HepG2 (cell line): ENCODE data around the gene SNPH. TPM values are rescaled to one million over a fixed set of nuclear protein-coding genes. Genes with fewer than 3 reads are reported as not detected.

Experiments
- SETDB1 ChIP-seq: sonication (generic); formaldehyde crosslinking; IDR thresholded peaks from 2 replicates; pipeline ENCODE4 v1.5.1; 2020; ENCODE audit warnings: missing genetic modification reagents, mild to moderate bottlenecking, borderline replicate concordance
- SMC3 ChIP-seq: IDR thresholded peaks from 2 replicates; pipeline ENCODE4 v1.6.1; 2011; ENCODE audit warnings: low read length, improper control_type of control experiment
- SRSF4 ChIP-seq: fragments of 200-400 bp; formaldehyde crosslinking; IDR thresholded peaks from one replicate; pipeline ENCODE4 v1.6.1; 2018; ENCODE audit warnings: mild to moderate bottlenecking, low read depth, low read length, moderate library complexity; ENCODE audit not compliant: poor library complexity, severe bottlenecking
- STAT5B ChIP-seq: sonication (generic); formaldehyde crosslinking; IDR thresholded peaks from 2 replicates; pipeline ENCODE4 v1.4.0; 2020; ENCODE audit warnings: missing genetic modification reagents
- ZFP1 ChIP-seq: IDR thresholded peaks from 2 replicates; pipeline ENCODE4 v1.6.1; 2016
- ZFP36L2 ChIP-seq: sonication (generic); formaldehyde crosslinking; IDR thresholded peaks from 2 replicates; pipeline ENCODE4 v1.4.0; 2020; ENCODE audit warnings: missing genetic modification reagents
- polyA plus RNA-seq, 8 experiments: library from polyadenylated mRNA; depleted of rRNA in 3 of 8; stranded (reverse) in 7 of 8; unstranded in 1 of 8; fragments of >200 nt; fragmentation: Illumina TruSeq in 4 of 8; extraction: Trizol in 4 of 8; gene quantifications; 2 replicates each; pipeline versions ENCODE4 v1.2.1 to v1.2.3, GENCODE V29; 2011 to 2016; ENCODE audit warnings: low read depth in 4 of 8, missing spikeins in 1 of 8, mixed read lengths in 1 of 8; ENCODE audit not compliant: insufficient read depth in 1 of 8
- total RNA-seq, 5 experiments: library from RNA; depleted of rRNA; stranded (reverse); fragments of >200 nt; fragmentation: Illumina TruSeq; extraction: Trizol; gene quantifications; 2 replicates each; pipeline ENCODE4 v1.2.3, GENCODE V29; 2016; ENCODE audit warnings: low read depth in 1 of 5
- TF ChIP-seq, protein P1 (sequence below): sonication (generic); formaldehyde crosslinking; IDR thresholded peaks from 2 replicates; pipeline ENCODE4 v1.5.0; 2020; ENCODE audit warnings: missing genetic modification reagents
- TF ChIP-seq, protein P2 (sequence below): sonication (generic); formaldehyde crosslinking; IDR thresholded peaks from 2 replicates; pipeline ENCODE4 v1.4.0; 2020; ENCODE audit warnings: missing genetic modification reagents
- TF ChIP-seq, protein P3 (sequence below), 2 experiments: sonication (generic) in 1 of 2; formaldehyde crosslinking in 1 of 2; IDR thresholded peaks; 2 replicates each; pipeline versions ENCODE4 v1.4.0 to v1.6.1; 2018 to 2020; ENCODE audit warnings: missing genetic modification reagents in 2 of 2, borderline replicate concordance in 1 of 2, low read depth in 1 of 2, mild to moderate bottlenecking in 1 of 2, missing biosample characterization in 1 of 2
- TF ChIP-seq, protein P4 (sequence below): sonication (generic); formaldehyde crosslinking; IDR thresholded peaks from 2 replicates; pipeline ENCODE4 v1.4.0; 2020; ENCODE audit warnings: missing genetic modification reagents, low read depth, mild to moderate bottlenecking, borderline replicate concordance

The SNPH gene
- total and polyA plus RNA-seq, 2 of the 13 experiments (the other 11 are each of a cell fraction or from before 2014, with no cell fraction given), result 0.09 TPM; not detected in 1

DNA sequence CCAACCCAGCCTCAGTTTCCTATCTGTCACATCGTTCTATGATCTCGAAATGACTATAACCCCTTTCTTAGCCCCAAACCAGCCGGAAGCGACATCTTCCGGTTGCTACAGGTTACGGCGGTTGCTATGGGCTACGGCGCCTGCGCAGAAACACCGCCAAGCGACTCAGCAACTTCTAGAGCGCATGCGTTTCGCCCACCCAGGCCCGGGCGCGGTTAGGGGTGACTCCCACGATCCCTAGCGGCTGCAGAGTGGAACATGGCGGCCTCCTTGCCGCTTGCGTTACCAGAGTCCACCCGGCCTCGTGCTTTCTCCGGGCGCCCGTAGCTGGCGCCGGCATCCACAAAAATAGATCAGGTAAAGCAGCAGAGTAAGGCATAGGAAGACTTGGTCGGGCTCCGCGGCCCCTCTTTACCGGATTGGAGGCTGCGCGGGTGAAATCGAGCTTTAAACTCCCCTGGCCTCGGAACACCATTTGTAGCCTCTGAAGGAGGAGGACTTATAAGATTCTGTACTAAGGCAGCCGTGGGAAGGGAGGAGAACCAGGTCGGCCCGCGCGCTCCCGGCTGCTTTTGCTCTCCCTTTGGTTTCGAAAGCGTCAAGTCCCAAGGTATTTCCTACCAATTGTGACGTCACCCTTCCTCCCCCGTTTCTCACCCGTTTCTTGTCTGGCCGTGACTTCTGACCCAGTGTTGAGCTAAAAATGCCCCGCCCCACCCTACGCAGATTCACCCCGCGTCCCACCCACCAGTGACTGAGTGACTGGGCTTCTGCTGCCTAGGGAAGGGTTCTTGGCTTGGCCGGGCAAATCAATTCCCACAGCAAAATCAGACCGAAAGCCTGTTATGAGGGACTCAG is 59.3 kb downstream of the SNPH start (continued):
- TF ChIP-seq, protein P1, sequence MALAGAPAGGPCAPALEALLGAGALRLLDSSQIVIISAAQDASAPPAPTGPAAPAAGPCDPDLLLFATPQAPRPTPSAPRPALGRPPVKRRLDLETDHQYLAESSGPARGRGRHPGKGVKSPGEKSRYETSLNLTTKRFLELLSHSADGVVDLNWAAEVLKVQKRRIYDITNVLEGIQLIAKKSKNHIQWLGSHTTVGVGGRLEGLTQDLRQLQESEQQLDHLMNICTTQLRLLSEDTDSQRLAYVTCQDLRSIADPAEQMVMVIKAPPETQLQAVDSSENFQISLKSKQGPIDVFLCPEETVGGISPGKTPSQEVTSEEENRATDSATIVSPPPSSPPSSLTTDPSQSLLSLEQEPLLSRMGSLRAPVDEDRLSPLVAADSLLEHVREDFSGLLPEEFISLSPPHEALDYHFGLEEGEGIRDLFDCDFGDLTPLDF, result 0 out of 2 replicates have a peak, but pooled peaks have one; percentile 76
- TF ChIP-seq SETDB1 (CRISPR knock-in tag), result peak; percentile 74; the same call in 1 of the 2 replicates
- TF ChIP-seq ZFP36L2 (CRISPR knock-in tag), result no peak
- TF ChIP-seq, protein P2, sequence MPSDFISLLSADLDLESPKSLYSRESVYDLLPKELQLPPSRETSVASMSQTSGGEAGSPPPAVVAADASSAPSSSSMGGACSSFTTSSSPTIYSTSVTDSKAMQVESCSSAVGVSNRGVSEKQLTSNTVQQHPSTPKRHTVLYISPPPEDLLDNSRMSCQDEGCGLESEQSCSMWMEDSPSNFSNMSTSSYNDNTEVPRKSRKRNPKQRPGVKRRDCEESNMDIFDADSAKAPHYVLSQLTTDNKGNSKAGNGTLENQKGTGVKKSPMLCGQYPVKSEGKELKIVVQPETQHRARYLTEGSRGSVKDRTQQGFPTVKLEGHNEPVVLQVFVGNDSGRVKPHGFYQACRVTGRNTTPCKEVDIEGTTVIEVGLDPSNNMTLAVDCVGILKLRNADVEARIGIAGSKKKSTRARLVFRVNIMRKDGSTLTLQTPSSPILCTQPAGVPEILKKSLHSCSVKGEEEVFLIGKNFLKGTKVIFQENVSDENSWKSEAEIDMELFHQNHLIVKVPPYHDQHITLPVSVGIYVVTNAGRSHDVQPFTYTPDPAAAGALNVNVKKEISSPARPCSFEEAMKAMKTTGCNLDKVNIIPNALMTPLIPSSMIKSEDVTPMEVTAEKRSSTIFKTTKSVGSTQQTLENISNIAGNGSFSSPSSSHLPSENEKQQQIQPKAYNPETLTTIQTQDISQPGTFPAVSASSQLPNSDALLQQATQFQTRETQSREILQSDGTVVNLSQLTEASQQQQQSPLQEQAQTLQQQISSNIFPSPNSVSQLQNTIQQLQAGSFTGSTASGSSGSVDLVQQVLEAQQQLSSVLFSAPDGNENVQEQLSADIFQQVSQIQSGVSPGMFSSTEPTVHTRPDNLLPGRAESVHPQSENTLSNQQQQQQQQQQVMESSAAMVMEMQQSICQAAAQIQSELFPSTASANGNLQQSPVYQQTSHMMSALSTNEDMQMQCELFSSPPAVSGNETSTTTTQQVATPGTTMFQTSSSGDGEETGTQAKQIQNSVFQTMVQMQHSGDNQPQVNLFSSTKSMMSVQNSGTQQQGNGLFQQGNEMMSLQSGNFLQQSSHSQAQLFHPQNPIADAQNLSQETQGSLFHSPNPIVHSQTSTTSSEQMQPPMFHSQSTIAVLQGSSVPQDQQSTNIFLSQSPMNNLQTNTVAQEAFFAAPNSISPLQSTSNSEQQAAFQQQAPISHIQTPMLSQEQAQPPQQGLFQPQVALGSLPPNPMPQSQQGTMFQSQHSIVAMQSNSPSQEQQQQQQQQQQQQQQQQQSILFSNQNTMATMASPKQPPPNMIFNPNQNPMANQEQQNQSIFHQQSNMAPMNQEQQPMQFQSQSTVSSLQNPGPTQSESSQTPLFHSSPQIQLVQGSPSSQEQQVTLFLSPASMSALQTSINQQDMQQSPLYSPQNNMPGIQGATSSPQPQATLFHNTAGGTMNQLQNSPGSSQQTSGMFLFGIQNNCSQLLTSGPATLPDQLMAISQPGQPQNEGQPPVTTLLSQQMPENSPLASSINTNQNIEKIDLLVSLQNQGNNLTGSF (CRISPR knock-in tag), result 0 out of 2 replicates have a peak, but pooled peaks have one; percentile 23
- TF ChIP-seq SRSF4, result peak; percentile 21
- no peak for TF ChIP-seq SMC3
- TF ChIP-seq STAT5B (CRISPR knock-in tag), result peak; percentile 89; the same call in 1 of the 2 replicates
- TF ChIP-seq, protein P3, sequence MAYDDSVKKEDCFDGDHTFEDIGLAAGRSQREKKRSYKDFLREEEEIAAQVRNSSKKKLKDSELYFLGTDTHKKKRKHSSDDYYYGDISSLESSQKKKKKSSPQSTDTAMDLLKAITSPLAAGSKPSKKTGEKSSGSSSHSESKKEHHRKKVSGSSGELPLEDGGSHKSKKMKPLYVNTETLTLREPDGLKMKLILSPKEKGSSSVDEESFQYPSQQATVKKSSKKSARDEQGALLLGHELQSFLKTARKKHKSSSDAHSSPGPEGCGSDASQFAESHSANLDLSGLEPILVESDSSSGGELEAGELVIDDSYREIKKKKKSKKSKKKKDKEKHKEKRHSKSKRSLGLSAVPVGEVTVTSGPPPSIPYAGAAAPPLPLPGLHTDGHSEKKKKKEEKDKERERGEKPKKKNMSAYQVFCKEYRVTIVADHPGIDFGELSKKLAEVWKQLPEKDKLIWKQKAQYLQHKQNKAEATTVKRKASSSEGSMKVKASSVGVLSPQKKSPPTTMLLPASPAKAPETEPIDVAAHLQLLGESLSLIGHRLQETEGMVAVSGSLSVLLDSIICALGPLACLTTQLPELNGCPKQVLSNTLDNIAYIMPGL (CRISPR knock-in tag; IDR thresholded peaks at IDR 0.05; ENCODE audit: borderline replicate concordance in 1 of 2, low read depth in 1 of 2), result peak in 1 of 2 experiments; percentile 47
- TF ChIP-seq ZFP1 (CRISPR knock-in tag), result peak; percentile 66; the same call in 1 of the 2 replicates
- TF ChIP-seq, protein P4, sequence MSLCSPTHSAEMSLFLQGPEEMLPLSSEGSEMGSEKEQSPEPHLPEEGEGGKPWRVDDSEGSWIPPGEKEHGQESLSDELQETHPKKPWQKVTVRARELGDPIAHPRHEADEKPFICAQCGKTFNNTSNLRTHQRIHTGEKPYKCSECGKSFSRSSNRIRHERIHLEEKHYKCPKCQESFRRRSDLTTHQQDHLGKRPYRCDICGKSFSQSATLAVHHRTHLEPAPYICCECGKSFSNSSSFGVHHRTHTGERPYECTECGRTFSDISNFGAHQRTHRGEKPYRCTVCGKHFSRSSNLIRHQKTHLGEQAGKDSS (CRISPR knock-in tag), result 0 out of 2 replicates have a peak, but pooled peaks have one; percentile 42
